ENCODE results near the gene OPRM1. TPM values are rescaled to one million over a fixed set of nuclear protein-coding genes. Genes with fewer than 3 reads are reported as not detected.

Gene OPRM1
- total RNA-seq, 1 donor from 2014 or later, result not detected

DNA sequence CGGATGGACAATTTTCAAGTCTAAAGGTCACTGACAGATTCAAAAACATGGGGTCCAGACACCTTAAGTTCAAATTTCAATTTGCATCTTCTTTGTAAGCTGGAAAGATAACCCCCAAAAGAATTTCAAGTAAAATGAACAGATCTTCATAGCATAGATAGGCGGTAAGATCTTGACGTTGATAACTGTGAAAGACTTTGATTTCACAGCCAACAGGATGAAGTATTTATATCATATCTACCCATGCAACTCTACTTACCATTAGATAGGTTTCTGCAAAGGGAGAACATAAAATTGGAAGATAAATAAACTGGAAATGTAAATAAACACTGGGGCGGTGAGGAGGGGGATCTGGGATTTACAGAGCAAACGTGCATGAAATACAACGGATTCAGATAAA lies 179.7 kb downstream of the OPRM1 start:
- Mint-ChIP-seq H3K27ac (ENCODE audit: unreplicated experiment) (no peak overlapping the region), H3K4me1 (ENCODE audit: unreplicated experiment) (peaks cover 6% of the 10 kb centered on the region), H3K27me3 (ENCODE audit: unreplicated experiment) (peaks cover 20% of the 10 kb centered on the region), H3K9me3 (ENCODE audit: unreplicated experiment) (no peaks in the 10 kb centered on the region), H3K4me3 (ENCODE audit: unreplicated experiment) (no peak overlapping the region), H3K36me3 (ENCODE audit: unreplicated experiment) (no peaks in the 10 kb centered on the region)
- DNase-seq (ENCODE audit: extremely low spot score, unreplicated experiment), result no peak
- TF ChIP-seq, protein P1, sequence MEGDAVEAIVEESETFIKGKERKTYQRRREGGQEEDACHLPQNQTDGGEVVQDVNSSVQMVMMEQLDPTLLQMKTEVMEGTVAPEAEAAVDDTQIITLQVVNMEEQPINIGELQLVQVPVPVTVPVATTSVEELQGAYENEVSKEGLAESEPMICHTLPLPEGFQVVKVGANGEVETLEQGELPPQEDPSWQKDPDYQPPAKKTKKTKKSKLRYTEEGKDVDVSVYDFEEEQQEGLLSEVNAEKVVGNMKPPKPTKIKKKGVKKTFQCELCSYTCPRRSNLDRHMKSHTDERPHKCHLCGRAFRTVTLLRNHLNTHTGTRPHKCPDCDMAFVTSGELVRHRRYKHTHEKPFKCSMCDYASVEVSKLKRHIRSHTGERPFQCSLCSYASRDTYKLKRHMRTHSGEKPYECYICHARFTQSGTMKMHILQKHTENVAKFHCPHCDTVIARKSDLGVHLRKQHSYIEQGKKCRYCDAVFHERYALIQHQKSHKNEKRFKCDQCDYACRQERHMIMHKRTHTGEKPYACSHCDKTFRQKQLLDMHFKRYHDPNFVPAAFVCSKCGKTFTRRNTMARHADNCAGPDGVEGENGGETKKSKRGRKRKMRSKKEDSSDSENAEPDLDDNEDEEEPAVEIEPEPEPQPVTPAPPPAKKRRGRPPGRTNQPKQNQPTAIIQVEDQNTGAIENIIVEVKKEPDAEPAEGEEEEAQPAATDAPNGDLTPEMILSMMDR (IDR thresholded peaks at IDR 0.05), result no peak

GRCh38 chr6:154219250-154219649 lies 180.2 kb downstream of the OPRM1 start:
- no peak overlapping the region for H3K27ac Mint-ChIP-seq (ENCODE audit: unreplicated experiment)
- no peak overlapping the region for H3K4me3 Mint-ChIP-seq (ENCODE audit: unreplicated experiment)
- TF ChIP-seq, protein P1 (IDR thresholded peaks at IDR 0.05), result no peak
- no peaks in the 10 kb centered on the region for H3K9me3 Mint-ChIP-seq (ENCODE audit: unreplicated experiment)
- DNase-seq (ENCODE audit: extremely low spot score, unreplicated experiment), result no peak
- H3K36me3 Mint-ChIP-seq (ENCODE audit: unreplicated experiment), result no peaks in the 10 kb centered on the region
- peaks cover 6% of the 10 kb centered on the region for H3K4me1 Mint-ChIP-seq (ENCODE audit: unreplicated experiment)
- H3K27me3 Mint-ChIP-seq (ENCODE audit: unreplicated experiment), result peaks cover 20% of the 10 kb centered on the region

DNA sequence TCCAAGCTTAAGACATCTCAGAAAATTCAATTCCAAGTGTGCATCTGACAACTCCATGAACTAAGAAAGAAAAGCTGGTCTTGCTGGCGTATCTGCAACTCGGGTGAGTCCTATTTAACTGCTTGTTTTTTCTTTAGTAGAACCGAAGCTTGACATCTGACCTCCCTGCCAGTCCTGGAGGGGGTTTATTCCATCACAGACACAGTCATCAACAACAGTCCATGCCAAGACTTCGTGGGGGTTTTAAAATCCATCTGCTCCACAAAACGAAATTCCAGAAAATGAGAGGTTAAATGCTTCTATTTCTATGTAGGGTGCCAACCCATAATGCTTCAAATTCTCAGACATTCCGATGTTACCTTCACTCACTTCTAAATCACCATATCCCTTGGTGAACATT lies 183.7 kb downstream of the OPRM1 start:
- Mint-ChIP-seq H3K9me3 (ENCODE audit: unreplicated experiment) (no peaks in the 10 kb centered on the region), H3K4me3 (ENCODE audit: unreplicated experiment) (no peak overlapping the region), H3K36me3 (ENCODE audit: unreplicated experiment) (no peaks in the 10 kb centered on the region), H3K4me1 (ENCODE audit: unreplicated experiment) (peaks cover 6% of the 10 kb centered on the region), H3K27me3 (ENCODE audit: unreplicated experiment) (peaks cover 21% of the 10 kb centered on the region), H3K27ac (ENCODE audit: unreplicated experiment) (no peak overlapping the region)
- no peak for DNase-seq (ENCODE audit: extremely low spot score, unreplicated experiment)
- TF ChIP-seq, protein P1 (IDR thresholded peaks at IDR 0.05), result no peak

DNA sequence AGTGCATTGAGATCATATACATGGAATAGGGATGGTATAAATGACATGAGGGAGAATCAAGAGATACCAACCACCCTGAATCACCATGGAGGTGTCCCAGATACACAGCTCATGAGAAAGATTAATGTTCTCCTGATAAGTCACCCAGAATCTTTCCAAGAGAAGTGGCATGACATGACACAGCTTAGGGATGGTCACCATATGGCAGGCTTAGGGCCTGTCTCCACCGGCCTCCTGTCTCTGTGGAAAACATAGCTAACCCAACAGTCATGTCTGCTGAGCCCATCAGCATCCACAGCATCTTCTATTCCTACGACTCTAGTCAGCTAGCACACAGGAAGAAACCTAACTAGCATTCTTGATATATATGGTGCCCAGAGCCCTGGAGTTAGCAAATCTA lies 184.3 kb downstream of the OPRM1 start:
- no peak for DNase-seq (ENCODE audit: extremely low spot score, unreplicated experiment)
- Mint-ChIP-seq H3K4me1 (ENCODE audit: unreplicated experiment) (peaks cover 6% of the 10 kb centered on the region), H3K9me3 (ENCODE audit: unreplicated experiment) (no peaks in the 10 kb centered on the region), H3K36me3 (ENCODE audit: unreplicated experiment) (no peaks in the 10 kb centered on the region), H3K4me3 (ENCODE audit: unreplicated experiment) (no peak overlapping the region), H3K27me3 (ENCODE audit: unreplicated experiment) (peaks cover 16% of the 10 kb centered on the region), H3K27ac (ENCODE audit: unreplicated experiment) (no peak overlapping the region)
- TF ChIP-seq, protein P1 (IDR thresholded peaks at IDR 0.05), result no peak

DNA sequence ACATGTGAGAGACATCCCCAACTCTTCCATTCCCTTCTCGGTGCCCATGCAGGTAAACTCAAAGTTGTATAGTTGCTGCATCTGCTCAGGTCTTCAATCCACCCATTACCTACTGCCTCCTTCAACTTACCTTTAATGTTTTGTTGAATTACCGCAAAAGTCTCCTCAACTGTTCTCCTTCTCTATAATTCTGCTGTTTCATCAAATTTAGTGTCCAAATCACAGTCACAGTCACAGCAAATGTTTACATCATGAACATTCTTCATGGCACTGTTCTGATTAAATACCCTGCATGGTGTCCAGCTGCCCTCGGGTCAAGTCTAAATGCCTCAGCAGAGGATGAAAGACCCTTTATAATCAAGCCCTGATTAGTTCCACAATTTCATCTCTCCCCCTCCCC lies 187.4 kb downstream of the OPRM1 start:
- H3K9me3 Mint-ChIP-seq (ENCODE audit: unreplicated experiment), result no peaks in the 10 kb centered on the region
- peaks cover 2% of the 10 kb centered on the region for H3K27me3 Mint-ChIP-seq (ENCODE audit: unreplicated experiment)
- DNase-seq (ENCODE audit: extremely low spot score, unreplicated experiment), result no peak
- peaks cover 12% of the 10 kb centered on the region for H3K4me1 Mint-ChIP-seq (ENCODE audit: unreplicated experiment)
- H3K4me3 Mint-ChIP-seq (ENCODE audit: unreplicated experiment), result no peak overlapping the region
- H3K27ac Mint-ChIP-seq (ENCODE audit: unreplicated experiment), result no peak overlapping the region
- TF ChIP-seq, protein P1 (IDR thresholded peaks at IDR 0.05), result no peak
- no peaks in the 10 kb centered on the region for H3K36me3 Mint-ChIP-seq (ENCODE audit: unreplicated experiment)
